Measurements from ENCODE around the gene BCR.

- TF ChIP-seq, protein P1, sequence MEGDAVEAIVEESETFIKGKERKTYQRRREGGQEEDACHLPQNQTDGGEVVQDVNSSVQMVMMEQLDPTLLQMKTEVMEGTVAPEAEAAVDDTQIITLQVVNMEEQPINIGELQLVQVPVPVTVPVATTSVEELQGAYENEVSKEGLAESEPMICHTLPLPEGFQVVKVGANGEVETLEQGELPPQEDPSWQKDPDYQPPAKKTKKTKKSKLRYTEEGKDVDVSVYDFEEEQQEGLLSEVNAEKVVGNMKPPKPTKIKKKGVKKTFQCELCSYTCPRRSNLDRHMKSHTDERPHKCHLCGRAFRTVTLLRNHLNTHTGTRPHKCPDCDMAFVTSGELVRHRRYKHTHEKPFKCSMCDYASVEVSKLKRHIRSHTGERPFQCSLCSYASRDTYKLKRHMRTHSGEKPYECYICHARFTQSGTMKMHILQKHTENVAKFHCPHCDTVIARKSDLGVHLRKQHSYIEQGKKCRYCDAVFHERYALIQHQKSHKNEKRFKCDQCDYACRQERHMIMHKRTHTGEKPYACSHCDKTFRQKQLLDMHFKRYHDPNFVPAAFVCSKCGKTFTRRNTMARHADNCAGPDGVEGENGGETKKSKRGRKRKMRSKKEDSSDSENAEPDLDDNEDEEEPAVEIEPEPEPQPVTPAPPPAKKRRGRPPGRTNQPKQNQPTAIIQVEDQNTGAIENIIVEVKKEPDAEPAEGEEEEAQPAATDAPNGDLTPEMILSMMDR (IDR thresholded peaks at IDR 0.05; ENCODE audit: poor library complexity, severe bottlenecking), result no peak
- TF ChIP-seq, protein P2, sequence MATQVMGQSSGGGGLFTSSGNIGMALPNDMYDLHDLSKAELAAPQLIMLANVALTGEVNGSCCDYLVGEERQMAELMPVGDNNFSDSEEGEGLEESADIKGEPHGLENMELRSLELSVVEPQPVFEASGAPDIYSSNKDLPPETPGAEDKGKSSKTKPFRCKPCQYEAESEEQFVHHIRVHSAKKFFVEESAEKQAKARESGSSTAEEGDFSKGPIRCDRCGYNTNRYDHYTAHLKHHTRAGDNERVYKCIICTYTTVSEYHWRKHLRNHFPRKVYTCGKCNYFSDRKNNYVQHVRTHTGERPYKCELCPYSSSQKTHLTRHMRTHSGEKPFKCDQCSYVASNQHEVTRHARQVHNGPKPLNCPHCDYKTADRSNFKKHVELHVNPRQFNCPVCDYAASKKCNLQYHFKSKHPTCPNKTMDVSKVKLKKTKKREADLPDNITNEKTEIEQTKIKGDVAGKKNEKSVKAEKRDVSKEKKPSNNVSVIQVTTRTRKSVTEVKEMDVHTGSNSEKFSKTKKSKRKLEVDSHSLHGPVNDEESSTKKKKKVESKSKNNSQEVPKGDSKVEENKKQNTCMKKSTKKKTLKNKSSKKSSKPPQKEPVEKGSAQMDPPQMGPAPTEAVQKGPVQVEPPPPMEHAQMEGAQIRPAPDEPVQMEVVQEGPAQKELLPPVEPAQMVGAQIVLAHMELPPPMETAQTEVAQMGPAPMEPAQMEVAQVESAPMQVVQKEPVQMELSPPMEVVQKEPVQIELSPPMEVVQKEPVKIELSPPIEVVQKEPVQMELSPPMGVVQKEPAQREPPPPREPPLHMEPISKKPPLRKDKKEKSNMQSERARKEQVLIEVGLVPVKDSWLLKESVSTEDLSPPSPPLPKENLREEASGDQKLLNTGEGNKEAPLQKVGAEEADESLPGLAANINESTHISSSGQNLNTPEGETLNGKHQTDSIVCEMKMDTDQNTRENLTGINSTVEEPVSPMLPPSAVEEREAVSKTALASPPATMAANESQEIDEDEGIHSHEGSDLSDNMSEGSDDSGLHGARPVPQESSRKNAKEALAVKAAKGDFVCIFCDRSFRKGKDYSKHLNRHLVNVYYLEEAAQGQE (IDR thresholded peaks at IDR 0.05; ENCODE audit: borderline replicate concordance), result no peak
Measured at GRCh38 chr22:23251445-23252093, 71.3 kb downstream of the BCR start.
